Neuron (in vitro differentiated cells): ENCODE measurements around the gene SPAG5.
A peak's percentile ranks its signal among the peaks of the same experiment; 100 is the strongest.
"Not testable (repeated sequence)": the region's sequence is repeated elsewhere in the genome, so short reads cannot be mapped to it uniquely, and the experiment has no call there.

Experiments
- H2AFZ ChIP-seq: one replicate; pipeline ENCODE4 v1.6.1; 2013; ENCODE audit warnings: low read depth, mild to moderate bottlenecking, inconsistent platforms, low read length, moderate library complexity
- H3K27me3 ChIP-seq: one replicate; pipeline ENCODE4 v1.6.1; 2013; ENCODE audit warnings: low read length; ENCODE audit not compliant: insufficient read depth
- H3K36me3 ChIP-seq: one replicate; pipeline ENCODE4 v1.6.1; 2013; ENCODE audit warnings: low read length; ENCODE audit not compliant: insufficient read depth
- H3K4me1 ChIP-seq: one replicate; pipeline ENCODE4 v1.6.1; 2013; ENCODE audit warnings: low read length; ENCODE audit not compliant: insufficient read depth
- H3K4me3 ChIP-seq: 2 replicates; pipeline ENCODE4 v1.5.1; 2013; ENCODE audit warnings: mild to moderate bottlenecking, low read length, moderate library complexity
- H3K9me3 ChIP-seq: one replicate; pipeline ENCODE4 v1.6.1; 2013; ENCODE audit warnings: low read length

SPAG5 gene

DNA sequence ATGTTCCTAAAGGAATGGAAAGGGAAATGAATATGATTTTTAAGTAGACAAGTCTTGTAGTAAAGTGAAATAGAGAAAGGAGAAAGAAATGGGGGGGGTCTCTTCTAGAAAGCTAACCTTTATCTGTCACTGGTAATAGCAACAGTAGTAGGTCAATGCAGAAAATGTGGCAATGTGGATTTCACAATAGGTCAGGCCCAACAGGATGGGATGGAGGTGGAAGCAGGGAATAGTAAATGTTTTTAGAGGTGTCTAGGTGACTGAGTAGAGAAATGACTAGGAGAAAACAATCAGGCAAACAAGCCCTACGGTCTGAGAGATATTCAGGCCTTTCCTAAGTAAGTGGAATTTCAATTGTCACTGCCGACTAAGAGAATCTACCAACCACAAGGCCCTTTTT, 21.2 kb upstream of the SPAG5 start:
- H2AFZ ChIP-seq, result no peak overlapping the region
- no peak overlapping the region for H3K4me3 ChIP-seq
- peaks cover 96% of the 10 kb centered on the region for H3K36me3 ChIP-seq
- no peaks in the 10 kb centered on the region for H3K4me1 ChIP-seq
- no peaks in the 10 kb centered on the region for H3K9me3 ChIP-seq
- no peaks in the 10 kb centered on the region for H3K27me3 ChIP-seq

DNA sequence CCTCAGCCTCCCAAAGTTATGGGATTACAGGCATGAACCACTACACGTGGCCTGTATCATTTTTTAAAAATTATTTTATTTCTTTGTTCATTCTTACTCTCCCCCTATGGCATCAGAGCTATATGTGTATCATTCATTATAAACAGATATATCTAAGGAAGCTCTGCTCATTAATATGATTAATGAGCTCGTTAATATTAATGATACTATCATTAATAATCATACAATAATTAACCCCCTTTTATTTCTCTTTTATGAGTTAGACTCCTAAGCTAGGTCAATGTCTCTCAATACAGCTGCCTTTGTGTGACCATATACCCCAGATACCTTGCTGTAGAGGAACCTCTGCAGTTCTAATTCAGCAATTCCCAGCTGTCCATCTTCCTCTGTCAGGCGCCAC, 19.6 kb upstream of the SPAG5 start:
- Histone ChIP-seq H3K27me3 (no peaks in the 10 kb centered on the region), H3K9me3 (no peaks in the 10 kb centered on the region), H3K36me3 (peaks cover 96% of the 10 kb centered on the region), H3K4me3 (no peak overlapping the region), H2AFZ (no peak overlapping the region), H3K4me1 (no peaks in the 10 kb centered on the region)

DNA sequence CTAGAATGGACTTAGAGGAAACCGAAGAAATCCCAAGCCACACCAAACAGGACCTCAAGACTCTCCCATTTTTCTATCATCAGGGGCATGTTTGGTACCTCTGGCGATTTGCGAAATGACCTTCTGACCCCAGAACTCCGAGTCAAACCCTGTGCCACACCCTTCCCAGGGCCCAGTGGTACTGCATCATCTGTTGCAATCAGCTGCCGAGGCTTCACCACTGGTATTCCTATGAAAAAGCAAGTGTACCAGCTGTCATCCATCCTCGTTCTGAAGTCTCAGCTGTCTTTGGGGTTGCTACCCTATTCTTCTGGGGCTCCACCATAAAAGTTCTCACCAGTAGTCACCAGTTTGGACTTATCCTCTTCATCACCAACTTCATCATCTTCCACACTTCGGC, 17.5 kb upstream of the SPAG5 start:
- Histone ChIP-seq H3K9me3 (no peaks in the 10 kb centered on the region), H3K27me3 (no peaks in the 10 kb centered on the region), H3K4me3 (no peak overlapping the region), H3K36me3 (peaks cover 95% of the 10 kb centered on the region), H2AFZ (no peak overlapping the region), H3K4me1 (no peaks in the 10 kb centered on the region)

DNA sequence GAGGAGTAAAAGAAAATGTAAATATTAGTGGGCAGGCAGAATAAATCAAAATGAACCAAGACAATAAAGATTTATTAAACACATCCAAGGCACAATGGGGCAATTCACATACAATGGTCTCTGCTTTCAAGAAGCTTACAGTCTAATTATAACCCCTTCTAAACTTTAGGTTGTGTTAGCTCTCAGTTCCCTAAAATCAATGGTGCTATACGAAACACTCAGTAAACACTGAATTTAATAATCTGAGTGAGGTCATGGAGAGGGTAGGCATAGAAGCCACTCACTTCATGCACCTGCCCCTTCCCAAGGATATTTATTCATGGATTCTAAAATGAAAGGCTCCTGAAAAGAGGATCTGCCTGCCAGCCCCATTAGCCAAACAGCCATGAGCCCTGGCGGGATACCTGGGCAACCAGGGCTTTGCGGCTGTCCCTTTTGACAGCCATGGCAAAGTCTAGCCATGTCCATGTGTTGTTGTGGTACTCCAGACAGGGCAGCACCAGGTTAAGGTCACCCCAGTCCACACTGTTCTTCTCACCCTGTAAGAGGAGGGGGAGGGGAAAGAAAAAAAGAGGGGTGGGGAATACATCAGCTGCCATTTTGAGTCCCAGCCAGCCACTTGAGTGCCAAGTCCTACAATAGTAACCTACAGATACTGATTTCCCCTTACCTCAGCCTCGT, 16.6 kb upstream of the SPAG5 start:
- H3K4me3 ChIP-seq, result no peak overlapping the region
- H3K27me3 ChIP-seq, result no peaks in the 10 kb centered on the region
- no peaks in the 10 kb centered on the region for H3K9me3 ChIP-seq
- peaks cover 95% of the 10 kb centered on the region for H3K36me3 ChIP-seq
- no peak overlapping the region for H2AFZ ChIP-seq
- H3K4me1 ChIP-seq, result no peaks in the 10 kb centered on the region

DNA sequence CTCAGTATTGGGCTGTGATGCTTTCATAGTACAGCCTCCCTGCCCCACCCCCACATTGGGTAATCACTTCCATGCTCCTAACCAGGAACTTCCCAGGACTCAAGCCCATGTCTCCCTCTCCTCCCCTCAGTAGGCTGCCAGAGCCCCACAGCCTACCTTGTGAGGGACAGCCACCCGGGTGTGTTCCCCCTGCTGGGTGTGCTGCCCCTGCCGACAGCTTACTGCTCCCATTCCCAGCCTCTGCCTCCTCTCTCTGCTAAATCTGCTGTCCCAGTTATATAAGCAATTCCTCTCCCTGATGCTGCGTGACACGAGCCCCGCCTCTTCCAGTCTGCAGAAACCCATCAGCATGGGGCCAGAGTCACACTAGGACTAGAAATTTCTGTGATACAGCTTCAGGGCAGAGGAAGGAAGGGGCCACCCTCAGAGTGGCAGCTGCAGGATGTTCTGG, 15.1 kb upstream of the SPAG5 start, which contains the start of gene RSKR:
RSKR (minus strand) TSS at position 255 of the 451 bp plus-strand sequence; CDS start at position 231, 24 bp downstream.
- Histone ChIP-seq H3K4me3 (no peak within 1 kb of the TSS), H3K9me3 (no peaks in the 10 kb centered on the region), H2AFZ (no peak within 1 kb of the TSS), H3K36me3 (peaks cover 90% of the 10 kb centered on the region), H3K27me3 (no peaks in the 10 kb centered on the region), H3K4me1 (no peaks in the 10 kb centered on the region)

DNA sequence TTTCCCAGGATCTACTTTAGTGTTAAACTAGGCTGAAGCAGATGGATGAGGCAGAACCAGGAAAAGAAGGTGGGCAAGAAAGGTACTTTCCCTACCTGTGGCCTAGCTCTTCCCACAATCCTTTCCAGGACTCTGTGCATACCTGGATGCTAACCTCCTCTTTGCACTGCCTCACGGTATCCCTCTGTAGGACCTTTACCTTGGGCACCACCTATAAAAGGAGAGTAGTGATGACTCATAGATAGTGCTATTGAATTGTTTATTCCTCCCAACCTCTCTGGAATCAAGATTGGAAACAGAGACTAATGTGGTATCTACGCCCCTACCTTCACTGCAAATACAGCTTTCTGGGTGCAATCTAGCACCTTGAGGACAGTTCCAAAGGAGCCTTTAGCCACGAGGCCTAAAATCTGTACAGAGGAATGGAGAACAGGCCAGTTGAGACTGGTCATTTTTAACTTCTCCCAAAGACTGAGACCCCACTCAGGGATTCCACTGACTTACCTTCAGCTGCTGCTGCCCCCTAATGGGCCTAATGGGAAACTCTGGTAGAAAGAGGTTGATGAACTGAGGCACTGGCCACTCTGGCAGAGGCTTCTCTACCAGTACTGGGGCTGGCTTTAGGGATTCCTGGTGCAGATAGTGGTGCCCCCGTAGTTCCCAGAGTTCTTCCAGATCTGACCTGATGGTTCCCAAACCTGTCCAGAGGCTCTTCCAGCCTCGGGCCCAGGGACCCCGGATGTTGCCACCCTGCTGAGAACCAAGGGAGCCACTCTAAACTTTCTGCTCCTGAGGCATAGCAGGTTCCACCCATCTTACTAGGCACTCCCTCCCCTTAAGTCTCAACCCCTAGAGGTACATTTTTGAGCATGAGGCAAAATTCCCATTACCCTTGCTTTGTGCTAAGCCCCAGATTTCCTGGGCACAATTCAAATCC, 14.4 kb upstream of the SPAG5 start:
- no peak overlapping the region for H2AFZ ChIP-seq
- no peaks in the 10 kb centered on the region for H3K4me1 ChIP-seq
- H3K4me3 ChIP-seq, result no peak overlapping the region
- no peaks in the 10 kb centered on the region for H3K27me3 ChIP-seq
- H3K36me3 ChIP-seq, result peaks cover 84% of the 10 kb centered on the region
- H3K9me3 ChIP-seq, result no peaks in the 10 kb centered on the region

DNA sequence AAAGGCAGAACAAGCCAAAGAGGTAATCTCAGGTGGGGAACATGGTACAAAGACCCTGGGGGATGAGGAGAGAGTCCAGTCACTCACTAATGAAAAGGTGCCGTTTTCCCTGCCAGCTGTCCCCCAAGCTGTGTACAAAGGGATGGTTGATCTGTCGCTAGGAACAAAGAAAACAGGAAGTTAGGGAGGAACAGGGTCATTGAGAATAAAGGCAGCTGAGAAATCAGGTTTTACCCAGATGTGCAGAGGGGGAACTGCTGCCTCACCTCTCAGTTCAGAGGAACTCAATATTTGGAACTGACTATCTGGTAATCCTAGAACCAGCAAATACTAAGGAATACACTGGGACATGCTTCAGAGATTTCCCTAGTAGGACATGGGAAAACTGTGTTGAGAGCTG, 13.7 kb upstream of the SPAG5 start:
- no peaks in the 10 kb centered on the region for H3K27me3 ChIP-seq
- H3K36me3 ChIP-seq, result peaks cover 80% of the 10 kb centered on the region
- no peak overlapping the region for H3K4me3 ChIP-seq
- no peak overlapping the region for H2AFZ ChIP-seq
- no peaks in the 10 kb centered on the region for H3K4me1 ChIP-seq
- no peaks in the 10 kb centered on the region for H3K9me3 ChIP-seq

DNA sequence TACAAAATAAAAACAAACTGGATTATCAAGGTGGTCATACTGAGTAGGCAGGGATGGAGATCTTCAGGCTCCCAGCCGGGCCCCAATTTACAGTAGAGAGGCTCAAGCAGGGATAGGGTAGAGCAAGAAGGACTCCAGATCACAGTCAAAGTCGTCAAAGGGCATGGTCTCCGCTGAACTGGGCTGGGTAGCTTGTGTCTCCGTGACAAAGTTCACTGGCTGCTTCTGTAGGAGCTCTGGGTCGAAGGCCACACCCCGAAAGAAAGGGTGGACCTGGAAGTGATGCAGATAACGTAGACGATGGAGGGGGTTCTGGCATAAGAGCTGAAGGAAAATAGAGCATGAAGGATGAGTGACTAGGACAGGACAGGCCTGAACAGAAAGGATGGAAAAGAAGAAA, 11.6 kb upstream of the SPAG5 start:
- no peak overlapping the region for H3K4me3 ChIP-seq
- peaks cover 61% of the 10 kb centered on the region for H3K36me3 ChIP-seq
- no peaks in the 10 kb centered on the region for H3K4me1 ChIP-seq
- no peaks in the 10 kb centered on the region for H3K27me3 ChIP-seq
- H2AFZ ChIP-seq, result no peak overlapping the region
- no peaks in the 10 kb centered on the region for H3K9me3 ChIP-seq

DNA sequence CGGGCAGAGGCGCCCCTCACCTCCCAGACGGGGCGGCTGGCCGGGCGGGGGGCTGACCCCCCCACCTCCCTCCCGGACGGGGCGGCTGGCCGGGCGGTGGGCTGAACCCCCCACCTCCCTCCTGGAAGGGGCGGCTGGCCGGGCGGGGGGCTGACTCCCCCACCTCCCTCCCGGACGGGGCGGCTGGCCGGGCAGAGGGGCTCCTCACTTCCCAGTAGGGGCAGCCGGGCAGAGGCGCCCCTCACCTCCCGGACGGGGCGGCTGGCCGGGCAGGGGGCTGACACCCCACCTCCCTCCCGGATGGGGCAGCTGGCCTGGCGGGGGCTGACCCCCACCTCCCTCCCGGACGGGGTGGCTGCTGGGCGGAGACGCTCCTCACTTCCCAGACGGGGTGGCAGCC, 5.2 kb upstream of the SPAG5 start:
- not testable (repeated sequence) for H3K27me3 ChIP-seq, H3K4me3 ChIP-seq, H2AFZ ChIP-seq, H3K4me1 ChIP-seq, H3K9me3 ChIP-seq, H3K36me3 ChIP-seq

DNA sequence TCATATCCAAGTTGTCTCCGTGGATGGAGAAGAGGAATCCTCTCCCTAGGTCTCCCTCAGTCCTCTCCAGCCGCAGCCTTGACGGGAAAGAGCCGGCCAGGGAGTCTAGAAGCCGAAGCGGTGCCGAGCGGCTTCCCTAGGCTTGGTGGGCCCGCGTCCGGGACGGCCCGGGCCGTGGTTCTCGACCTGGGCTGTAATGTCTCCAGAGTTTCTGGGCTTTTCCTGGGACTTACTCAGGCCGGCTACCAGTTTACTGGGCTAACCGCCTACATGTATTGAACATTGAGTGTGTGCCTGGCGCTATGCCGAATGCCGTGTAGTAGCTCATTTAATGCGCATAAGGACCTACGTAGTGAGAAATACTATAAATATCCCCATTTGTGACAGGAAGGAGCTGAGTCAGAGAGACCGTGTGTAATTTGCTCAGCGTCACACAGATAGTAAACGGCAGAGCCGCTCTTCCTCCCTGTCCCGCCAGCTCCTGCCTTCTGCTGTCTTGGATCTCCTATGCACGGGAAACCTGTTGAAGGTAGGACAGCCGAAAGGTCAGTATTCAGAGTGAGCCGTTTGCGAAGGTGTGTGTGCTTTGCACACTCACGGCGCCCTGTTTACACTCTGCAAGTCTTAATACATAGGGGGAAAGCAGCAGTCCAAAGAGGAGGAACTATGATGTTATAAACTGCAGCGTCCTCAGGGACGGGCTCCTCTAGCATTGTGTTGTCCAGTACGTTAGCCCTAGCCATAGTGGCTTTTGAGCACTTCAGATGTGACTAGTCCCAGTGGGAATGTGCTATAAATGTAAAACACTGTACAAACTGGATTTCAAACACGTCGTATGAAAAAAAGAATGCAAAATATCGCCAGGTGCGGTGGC, 723 bp upstream of the SPAG5 start:
- Histone ChIP-seq H3K27me3 (no peaks in the 10 kb centered on the region), H3K4me3 (peak overlapping the region; percentile 89), H2AFZ (peak overlapping the region; percentile 83), H3K36me3 (peaks cover 10% of the 10 kb centered on the region), H3K4me1 (peaks cover 15% of the 10 kb centered on the region), H3K9me3 (no peaks in the 10 kb centered on the region)

DNA sequence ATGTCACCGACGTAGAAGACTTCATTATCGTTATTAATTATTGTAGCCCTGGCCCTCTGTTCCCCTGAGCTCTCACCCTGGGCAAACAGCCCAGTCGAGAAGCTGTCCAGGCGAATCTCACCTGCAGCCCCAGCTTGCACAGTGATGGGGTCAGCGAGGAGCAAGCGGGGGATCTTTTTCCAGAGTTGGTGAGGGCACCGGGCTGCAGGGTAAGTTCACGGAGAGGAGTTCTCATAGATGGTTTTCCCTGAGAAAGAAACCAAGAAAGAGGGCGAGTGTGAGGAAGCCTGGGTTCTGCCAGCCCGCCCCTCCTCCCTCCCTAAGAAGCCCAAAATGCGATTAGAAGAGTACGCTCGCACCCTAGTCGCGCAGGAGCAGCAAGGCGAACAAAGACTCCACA, 436 bp downstream of the SPAG5 start:
- Histone ChIP-seq H3K4me3 (peak overlapping the region; percentile 89), H2AFZ (peak overlapping the region; percentile 83), H3K36me3 (peaks cover 12% of the 10 kb centered on the region), H3K9me3 (no peaks in the 10 kb centered on the region), H3K4me1 (peaks cover 15% of the 10 kb centered on the region), H3K27me3 (no peaks in the 10 kb centered on the region)

DNA sequence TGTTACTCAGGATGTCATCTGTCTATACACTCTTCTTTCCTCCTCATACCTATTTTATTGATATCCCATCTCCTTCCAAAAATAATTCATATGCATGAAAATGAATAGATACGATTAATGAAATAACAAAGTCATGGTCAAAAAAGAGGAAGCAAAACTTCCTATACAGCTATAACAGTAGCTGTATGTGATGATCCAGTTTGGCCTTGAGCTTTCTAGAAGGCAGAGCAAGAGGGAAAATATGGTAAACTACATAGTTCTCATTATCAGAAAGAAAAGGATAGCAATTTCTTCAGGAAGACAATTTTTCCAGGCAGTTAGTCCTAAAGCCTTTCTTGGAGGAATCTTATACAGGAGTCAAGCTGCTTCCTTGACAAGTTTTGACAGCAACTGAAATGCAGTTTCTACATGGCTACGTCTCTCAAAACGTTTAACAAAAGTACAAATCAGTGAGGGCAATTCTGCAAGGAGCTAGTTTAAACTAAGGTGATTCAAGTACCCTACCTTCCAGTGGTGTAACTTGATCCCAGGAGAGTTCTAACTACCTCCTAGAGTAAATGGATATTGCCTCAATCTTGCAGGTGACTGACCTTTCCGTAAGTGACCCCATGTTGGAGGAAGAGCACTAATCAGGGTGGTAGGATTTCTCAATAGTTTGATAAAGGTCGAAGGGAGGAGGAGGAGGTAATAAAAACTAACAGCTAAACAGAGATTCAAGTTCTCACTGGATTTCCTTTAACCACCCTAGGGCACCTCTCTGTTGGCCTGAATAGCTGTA, 1.0 kb downstream of the SPAG5 start:
- H3K4me3 ChIP-seq, result peak overlapping the region; percentile 89
- no peaks in the 10 kb centered on the region for H3K27me3 ChIP-seq
- H3K36me3 ChIP-seq, result peaks cover 18% of the 10 kb centered on the region

More for the DNA sequence above, 1.0 kb downstream of the SPAG5 start:
- Histone ChIP-seq H2AFZ (peak overlapping the region; percentile 83), H3K9me3 (no peaks in the 10 kb centered on the region), H3K4me1 (peaks cover 15% of the 10 kb centered on the region)
